ENCODE data around the gene PTPRG. TPM values are rescaled to one million over a fixed set of nuclear protein-coding genes. Genes with fewer than 3 reads are reported as not detected.

Gene PTPRG
- total RNA-seq, 1 experiment from 2014 or later, result 69.3 TPM

GRCh38 chr3:62159056-62159708 lies 597.8 kb downstream of the PTPRG start:
- Histone ChIP-seq H3K27me3 (ENCODE audit: insufficient read depth, low read length) (no peaks in the 10 kb centered on the region), H3K4me2 (ENCODE audit: insufficient read depth, insufficient read length, low read length) (no peak overlapping the region), H3K56ac (ENCODE audit: insufficient read length, low read depth, low read length) (no peak overlapping the region), H3K9me3 (ENCODE audit: control insufficient read depth, low read depth, low read length) (no peaks in the 10 kb centered on the region), H4K8ac (replicated peaks; ENCODE audit: insufficient read length, low read depth, low read length) (no peak overlapping the region), H2AFZ (ENCODE audit: low read length) (no peak overlapping the region), H3K9ac (ENCODE audit: extremely low read depth, insufficient read length, low read length) (no peak overlapping the region), H3K18ac (ENCODE audit: insufficient read length, low read depth, low read length) (no peak overlapping the region), H3T11ph (ENCODE audit: low read length) (no peak overlapping the region), H2BK15ac (ENCODE audit: low read depth, low read length) (no peak overlapping the region), H3K79me1 (ENCODE audit: insufficient read depth, low read depth, low read length, poor library complexity, severe bottlenecking) (no peaks in the 10 kb centered on the region), H3K4me1 (ENCODE audit: insufficient read depth, low read length) (no peaks in the 10 kb centered on the region), H3K79me2 (ENCODE audit: insufficient read depth, low read length) (no peaks in the 10 kb centered on the region), H4K5ac (ENCODE audit: insufficient read length, low read depth, low read length) (no peak overlapping the region), H3K23ac (ENCODE audit: insufficient read length, low read depth, low read length) (no peak overlapping the region), H3K23me2 (ENCODE audit: insufficient read length, low read depth, low read length, poor library complexity, severe bottlenecking) (no peaks in the 10 kb centered on the region), H2BK5ac (ENCODE audit: insufficient read length, low read length) (no peak overlapping the region), H2BK120ac (ENCODE audit: low read depth, low read length, poor library complexity, severe bottlenecking) (no peak overlapping the region), H3K14ac (ENCODE audit: insufficient read depth, low read length) (no peak overlapping the region), H4K20me1 (ENCODE audit: control insufficient read depth, insufficient read depth, insufficient read length) (no peaks in the 10 kb centered on the region), H3K27ac (ENCODE audit: insufficient read length, low read depth, low read length) (no peak overlapping the region), H2AK5ac (ENCODE audit: insufficient read length, low read length) (no peak overlapping the region), H2BK12ac (ENCODE audit: insufficient read length, low read depth, low read length) (no peak overlapping the region), H2BK20ac (ENCODE audit: low read depth, low read length, poor library complexity, severe bottlenecking) (no peak overlapping the region), H4K91ac (ENCODE audit: insufficient read length, low read depth, low read length) (no peak overlapping the region), H3K4ac (ENCODE audit: low read depth, low read length) (no peak overlapping the region)
- Mint-ChIP-seq H3K36me3 (ENCODE audit: insufficient read depth in 1 of 3, low read depth in 3 of 3) (peaks cover 12 to 18% (median 13%) of the 10 kb centered on the region in 3 experiments; a peak in 6 of 7 replicates), H3K4me1 (peaks cover 5% of the 10 kb centered on the region in 2 experiments; a peak in 2 of 4 replicates), H3K4me3 (no peak overlapping the region), H3K27me3 (ENCODE audit: low read depth) (no peaks in the 10 kb centered on the region; the same call in 1 of the 2 replicates), H3K9me3 (no peaks in the 10 kb centered on the region), H3K27ac (peak overlapping the region in 1 of 3 experiments; percentile 62; a peak in 2 of 7 replicates)
- WGBS (ENCODE audit: extremely low coverage, insufficient read length, low lambda C conversion rate), result no CpG with 5 or more reads among the region's 4 CpGs
- no peak for DNase-seq
- no peak for TF ChIP-seq CTCF (conservative IDR thresholded peaks at IDR 0.05)
